MM.1S (cell line): ENCODE measurements around the gene HAGHL.

Source experiments
- DNase-seq: peaks from one replicate; pipeline ENCODE4 v3.0.0-alpha.2; 2015
- H2AFZ ChIP-seq: fragments of 300-600 bp; sonication (generic); 2 replicates; pipeline ENCODE4 v1.6.0; 2016; ENCODE audit warnings: antibody characterized with exemption, low read length
- H3F3A ChIP-seq: fragments of 300-600 bp; sonication (generic); 2 replicates; pipeline ENCODE4 v1.6.1; 2016; ENCODE audit warnings: mild to moderate bottlenecking, antibody characterized with exemption, low read length, moderate library complexity, mixed read lengths; ENCODE audit not compliant: insufficient read depth
- H3K27ac ChIP-seq: fragments of 300-600 bp; sonication (generic); 2 replicates; pipeline ENCODE4 v1.5.1; 2016; ENCODE audit warnings: mild to moderate bottlenecking, low read length
- H3K27me3 ChIP-seq: fragments of 300-600 bp; sonication (generic); replicated peaks from 2 replicates; pipeline ENCODE4 v1.6.0; 2016; ENCODE audit warnings: low read length; ENCODE audit not compliant: insufficient read depth
- H3K36me3 ChIP-seq: fragments of 300-600 bp; sonication (generic); replicated peaks from 2 replicates; pipeline ENCODE4 v1.6.1; 2016; ENCODE audit warnings: mild to moderate bottlenecking, low read length, mixed read lengths; ENCODE audit not compliant: insufficient read depth
- H3K4me1 ChIP-seq: fragments of 300-600 bp; sonication (generic); 2 replicates; pipeline ENCODE4 v1.6.1; 2016; ENCODE audit warnings: low read length, mixed read lengths
- H3K4me2 ChIP-seq: fragments of 300-600 bp; sonication (generic); 2 replicates; pipeline ENCODE4 v1.6.0; 2016; ENCODE audit warnings: low read depth, low read length
- H3K4me3 ChIP-seq: fragments of 300-600 bp; sonication (generic); 2 replicates; pipeline ENCODE4 v1.5.1; 2016; ENCODE audit warnings: low read length, mixed read lengths
- H3K79me2 ChIP-seq: fragments of 300-600 bp; sonication (generic); 2 replicates; pipeline ENCODE4 v1.6.1; 2016; ENCODE audit warnings: mixed run types, low read length, mixed read lengths
- H3K9ac ChIP-seq: fragments of 300-600 bp; sonication (generic); 2 replicates; pipeline ENCODE4 v1.6.1; 2016; ENCODE audit warnings: low read length, mixed read lengths
- H3K9me2 ChIP-seq: fragments of 300-600 bp; sonication (generic); replicated peaks from 2 replicates; pipeline ENCODE4 v1.6.1; 2016; ENCODE audit warnings: mild to moderate bottlenecking, low read length, mixed read lengths; ENCODE audit not compliant: insufficient read depth
- H3K9me3 ChIP-seq: fragments of 300-600 bp; sonication (generic); replicated peaks from 2 replicates; pipeline ENCODE4 v1.6.1; 2016; ENCODE audit warnings: mild to moderate bottlenecking, low read length, mixed read lengths; ENCODE audit not compliant: insufficient read depth
- H4K20me1 ChIP-seq: fragments of 300-600 bp; sonication (generic); 2 replicates; pipeline ENCODE4 v1.6.1; 2016; ENCODE audit warnings: mild to moderate bottlenecking, low read length, moderate library complexity, mixed read lengths; ENCODE audit not compliant: insufficient read depth
- EZH2 ChIP-seq: fragments of 300-600 bp; sonication (generic); optimal IDR thresholded peaks from 2 replicates; pipeline ENCODE3; 2017; ENCODE audit warnings: low read depth, mild to moderate bottlenecking, antibody characterized with exemption, low read length, mixed read lengths
- EZH2phosphoT487 ChIP-seq: fragments of 300-600 bp; sonication (generic); IDR thresholded peaks from 2 replicates; pipeline ENCODE4 v1.6.1; 2018; ENCODE audit warnings: antibody characterized with exemption, low read length
- TF ChIP-seq, protein P1 (sequence below): fragments of 300-600 bp; sonication (generic); IDR thresholded peaks from 2 replicates; pipeline ENCODE4 v1.5.1; 2016; ENCODE audit warnings: antibody characterized with exemption, low read length, mixed read lengths

Gene HAGHL

DNA sequence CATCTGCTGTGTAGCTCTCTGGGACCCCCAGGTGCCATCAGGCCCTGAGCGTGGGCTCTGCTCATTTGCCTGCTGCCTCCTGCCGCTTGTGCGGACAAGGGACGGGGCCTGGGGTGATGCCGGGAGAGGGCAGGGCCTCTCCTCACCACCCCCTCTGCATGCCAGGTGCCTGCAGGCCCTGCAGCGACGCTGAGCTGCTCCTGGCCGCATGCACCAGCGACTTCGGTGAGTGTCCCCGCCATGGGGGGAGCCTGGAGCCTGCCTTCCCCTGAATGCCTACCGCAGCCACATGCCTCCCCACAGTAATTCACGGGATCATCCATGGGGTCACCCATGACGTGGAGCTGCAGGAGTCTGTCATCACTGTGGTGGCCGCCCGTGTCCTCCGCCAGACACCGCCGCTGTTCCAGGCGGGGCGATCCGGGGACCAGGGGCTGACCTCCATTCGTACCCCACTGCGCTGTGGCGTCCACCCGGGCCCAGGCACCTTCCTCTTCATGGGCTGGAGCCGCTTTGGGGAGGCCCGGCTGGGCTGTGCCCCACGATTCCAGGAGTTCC, 10.1 kb upstream of the HAGHL start:
- no peaks in the 10 kb centered on the region for H4K20me1 ChIP-seq
- H3K27me3 ChIP-seq: peaks cover 25% of the 10 kb centered on the region
- peaks cover 5% of the 10 kb centered on the region; the same call in 1 of the 2 replicates for H3K79me2 ChIP-seq
- no peaks in the 10 kb centered on the region for H3K36me3 ChIP-seq
- H3K4me1 ChIP-seq: peaks cover 15% of the 10 kb centered on the region; the same call in 1 of the 2 replicates
- DNase-seq: no peak
- peaks cover 10% of the 10 kb centered on the region; the same call in 1 of the 2 replicates for H3F3A ChIP-seq
- H3K27ac ChIP-seq: no peak overlapping the region
- H2AFZ ChIP-seq: no peak overlapping the region
- H3K9me2 ChIP-seq: no peaks in the 10 kb centered on the region
- H3K4me2 ChIP-seq: no peak overlapping the region
- no peak for TF ChIP-seq EZH2
- no peak for TF ChIP-seq EZH2phosphoT487
- TF ChIP-seq, protein P1, sequence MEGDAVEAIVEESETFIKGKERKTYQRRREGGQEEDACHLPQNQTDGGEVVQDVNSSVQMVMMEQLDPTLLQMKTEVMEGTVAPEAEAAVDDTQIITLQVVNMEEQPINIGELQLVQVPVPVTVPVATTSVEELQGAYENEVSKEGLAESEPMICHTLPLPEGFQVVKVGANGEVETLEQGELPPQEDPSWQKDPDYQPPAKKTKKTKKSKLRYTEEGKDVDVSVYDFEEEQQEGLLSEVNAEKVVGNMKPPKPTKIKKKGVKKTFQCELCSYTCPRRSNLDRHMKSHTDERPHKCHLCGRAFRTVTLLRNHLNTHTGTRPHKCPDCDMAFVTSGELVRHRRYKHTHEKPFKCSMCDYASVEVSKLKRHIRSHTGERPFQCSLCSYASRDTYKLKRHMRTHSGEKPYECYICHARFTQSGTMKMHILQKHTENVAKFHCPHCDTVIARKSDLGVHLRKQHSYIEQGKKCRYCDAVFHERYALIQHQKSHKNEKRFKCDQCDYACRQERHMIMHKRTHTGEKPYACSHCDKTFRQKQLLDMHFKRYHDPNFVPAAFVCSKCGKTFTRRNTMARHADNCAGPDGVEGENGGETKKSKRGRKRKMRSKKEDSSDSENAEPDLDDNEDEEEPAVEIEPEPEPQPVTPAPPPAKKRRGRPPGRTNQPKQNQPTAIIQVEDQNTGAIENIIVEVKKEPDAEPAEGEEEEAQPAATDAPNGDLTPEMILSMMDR: no peak
- no peaks in the 10 kb centered on the region for H3K9me3 ChIP-seq
- H3K4me3 ChIP-seq: no peak overlapping the region
- no peak overlapping the region for H3K9ac ChIP-seq

DNA sequence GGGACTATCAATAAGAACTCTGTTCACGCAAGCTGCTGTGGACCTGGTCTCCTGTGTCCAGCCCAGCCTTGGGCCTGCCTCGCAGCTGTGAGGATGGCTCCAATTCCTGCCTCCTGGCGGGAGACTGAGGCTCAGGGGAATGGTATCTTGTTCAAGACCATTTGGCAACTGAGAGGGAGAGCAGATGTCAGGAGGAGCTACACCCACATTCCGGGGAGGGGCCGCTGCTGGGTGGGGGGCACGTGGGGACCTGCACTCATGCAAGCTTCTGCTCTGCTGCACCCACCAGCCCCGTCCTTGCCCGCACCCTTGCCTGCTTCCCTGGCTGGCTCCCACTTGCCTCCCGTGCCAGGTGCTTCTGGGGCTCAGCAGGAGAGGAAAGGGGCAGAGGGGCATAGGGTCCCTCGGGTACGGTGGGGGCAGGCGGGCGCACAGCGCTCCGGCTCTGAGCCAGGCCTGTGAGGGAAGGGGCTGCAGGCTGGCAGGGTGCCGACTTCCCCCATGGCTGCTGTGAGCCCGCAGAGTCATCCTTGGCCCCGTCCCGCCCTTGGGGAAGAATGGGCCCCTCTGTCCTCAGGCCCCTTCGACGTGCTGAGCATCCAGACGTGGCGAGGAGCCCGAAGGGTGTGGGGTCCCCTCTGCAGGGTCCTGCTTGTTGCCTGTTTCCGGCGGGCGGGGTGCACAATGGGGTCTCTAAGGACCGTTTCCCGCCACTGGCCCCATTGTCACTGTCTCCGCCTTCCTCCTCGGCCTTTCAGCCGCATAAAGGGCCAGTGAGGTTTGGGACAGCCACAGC, 9.3 kb upstream of the HAGHL start:
- Histone ChIP-seq H3K27ac (no peak overlapping the region), H2AFZ (no peak overlapping the region), H3K27me3 (peaks cover 25% of the 10 kb centered on the region), H3K9me3 (no peaks in the 10 kb centered on the region), H3K9ac (no peak overlapping the region), H3K4me2 (no peak overlapping the region), H3K79me2 (peaks cover 9% of the 10 kb centered on the region; the same call in 1 of the 2 replicates), H3F3A (peaks cover 10% of the 10 kb centered on the region; the same call in 1 of the 2 replicates), H3K4me1 (peaks cover 16% of the 10 kb centered on the region; the same call in 1 of the 2 replicates), H3K36me3 (no peaks in the 10 kb centered on the region), H3K9me2 (no peaks in the 10 kb centered on the region), H3K4me3 (no peak overlapping the region), H4K20me1 (no peaks in the 10 kb centered on the region)
- TF ChIP-seq EZH2: no peak
- no peak for DNase-seq

DNA sequence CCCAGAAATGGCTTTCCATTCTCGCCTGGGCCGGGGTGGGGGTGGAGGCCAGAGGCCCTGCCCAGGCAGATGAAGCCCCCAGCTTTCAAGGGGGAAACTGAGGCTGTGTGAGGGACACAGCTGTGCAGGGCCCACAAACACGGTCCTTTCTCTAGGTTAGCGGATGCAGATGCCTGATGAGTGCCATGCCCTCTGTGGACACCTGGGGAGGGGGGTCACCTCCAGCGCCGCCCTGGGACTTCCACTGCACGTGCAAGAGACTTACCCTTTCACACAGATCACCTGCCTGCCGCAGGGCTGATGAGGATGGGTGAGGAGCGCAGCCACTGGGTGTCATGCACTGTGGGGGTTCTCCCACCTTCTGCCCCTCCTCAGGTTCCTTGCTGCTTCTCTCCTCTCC, 8.5 kb upstream of the HAGHL start:
- Histone ChIP-seq H3K9me2 (no peaks in the 10 kb centered on the region), H3K36me3 (no peaks in the 10 kb centered on the region), H3K4me3 (no peak overlapping the region), H3K27me3 (peaks cover 25% of the 10 kb centered on the region), H3K9ac (no peak overlapping the region), H3K4me1 (peaks cover 16% of the 10 kb centered on the region; the same call in 1 of the 2 replicates), H2AFZ (no peak overlapping the region), H3K79me2 (peaks cover 9% of the 10 kb centered on the region; the same call in 1 of the 2 replicates), H4K20me1 (no peaks in the 10 kb centered on the region), H3F3A (peaks cover 10% of the 10 kb centered on the region; the same call in 1 of the 2 replicates), H3K27ac (no peak overlapping the region), H3K9me3 (no peaks in the 10 kb centered on the region), H3K4me2 (no peak overlapping the region)
- DNase-seq: no peak
- TF ChIP-seq EZH2 (no peak), EZH2phosphoT487 (no peak)
- TF ChIP-seq, protein P1: no peak
